MM.1S (cell line): ENCODE data around the gene FABP6.
"Not testable (repeated sequence)": the region's sequence is repeated elsewhere in the genome, so short reads cannot be mapped to it uniquely, and the experiment has no call there.

Experiments
- DNase-seq: peaks from one replicate; pipeline ENCODE4 v3.0.0-alpha.2; 2015
- H2AFZ ChIP-seq: fragments of 300-600 bp; sonication (generic); 2 replicates; pipeline ENCODE4 v1.6.0; 2016; ENCODE audit warnings: antibody characterized with exemption, low read length
- H3F3A ChIP-seq: fragments of 300-600 bp; sonication (generic); 2 replicates; pipeline ENCODE4 v1.6.1; 2016; ENCODE audit warnings: mild to moderate bottlenecking, antibody characterized with exemption, low read length, moderate library complexity, mixed read lengths; ENCODE audit not compliant: insufficient read depth
- H3K27ac ChIP-seq: fragments of 300-600 bp; sonication (generic); 2 replicates; pipeline ENCODE4 v1.5.1; 2016; ENCODE audit warnings: mild to moderate bottlenecking, low read length
- H3K27me3 ChIP-seq: fragments of 300-600 bp; sonication (generic); replicated peaks from 2 replicates; pipeline ENCODE4 v1.6.0; 2016; ENCODE audit warnings: low read length; ENCODE audit not compliant: insufficient read depth
- H3K36me3 ChIP-seq: fragments of 300-600 bp; sonication (generic); replicated peaks from 2 replicates; pipeline ENCODE4 v1.6.1; 2016; ENCODE audit warnings: mild to moderate bottlenecking, low read length, mixed read lengths; ENCODE audit not compliant: insufficient read depth
- H3K4me1 ChIP-seq: fragments of 300-600 bp; sonication (generic); 2 replicates; pipeline ENCODE4 v1.6.1; 2016; ENCODE audit warnings: low read length, mixed read lengths
- H3K4me2 ChIP-seq: fragments of 300-600 bp; sonication (generic); 2 replicates; pipeline ENCODE4 v1.6.0; 2016; ENCODE audit warnings: low read depth, low read length
- H3K4me3 ChIP-seq: fragments of 300-600 bp; sonication (generic); 2 replicates; pipeline ENCODE4 v1.5.1; 2016; ENCODE audit warnings: low read length, mixed read lengths
- H3K79me2 ChIP-seq: fragments of 300-600 bp; sonication (generic); 2 replicates; pipeline ENCODE4 v1.6.1; 2016; ENCODE audit warnings: mixed run types, low read length, mixed read lengths
- H3K9ac ChIP-seq: fragments of 300-600 bp; sonication (generic); 2 replicates; pipeline ENCODE4 v1.6.1; 2016; ENCODE audit warnings: low read length, mixed read lengths
- H3K9me2 ChIP-seq: fragments of 300-600 bp; sonication (generic); replicated peaks from 2 replicates; pipeline ENCODE4 v1.6.1; 2016; ENCODE audit warnings: mild to moderate bottlenecking, low read length, mixed read lengths; ENCODE audit not compliant: insufficient read depth
- H3K9me3 ChIP-seq: fragments of 300-600 bp; sonication (generic); replicated peaks from 2 replicates; pipeline ENCODE4 v1.6.1; 2016; ENCODE audit warnings: mild to moderate bottlenecking, low read length, mixed read lengths; ENCODE audit not compliant: insufficient read depth
- H4K20me1 ChIP-seq: fragments of 300-600 bp; sonication (generic); 2 replicates; pipeline ENCODE4 v1.6.1; 2016; ENCODE audit warnings: mild to moderate bottlenecking, low read length, moderate library complexity, mixed read lengths; ENCODE audit not compliant: insufficient read depth
- EZH2 ChIP-seq: fragments of 300-600 bp; sonication (generic); optimal IDR thresholded peaks from 2 replicates; pipeline ENCODE3; 2017; ENCODE audit warnings: low read depth, mild to moderate bottlenecking, antibody characterized with exemption, low read length, mixed read lengths
- EZH2phosphoT487 ChIP-seq: fragments of 300-600 bp; sonication (generic); IDR thresholded peaks from 2 replicates; pipeline ENCODE4 v1.6.1; 2018; ENCODE audit warnings: antibody characterized with exemption, low read length
- TF ChIP-seq, protein P1 (sequence below): fragments of 300-600 bp; sonication (generic); IDR thresholded peaks from 2 replicates; pipeline ENCODE4 v1.5.1; 2016; ENCODE audit warnings: antibody characterized with exemption, low read length, mixed read lengths

Gene FABP6

DNA sequence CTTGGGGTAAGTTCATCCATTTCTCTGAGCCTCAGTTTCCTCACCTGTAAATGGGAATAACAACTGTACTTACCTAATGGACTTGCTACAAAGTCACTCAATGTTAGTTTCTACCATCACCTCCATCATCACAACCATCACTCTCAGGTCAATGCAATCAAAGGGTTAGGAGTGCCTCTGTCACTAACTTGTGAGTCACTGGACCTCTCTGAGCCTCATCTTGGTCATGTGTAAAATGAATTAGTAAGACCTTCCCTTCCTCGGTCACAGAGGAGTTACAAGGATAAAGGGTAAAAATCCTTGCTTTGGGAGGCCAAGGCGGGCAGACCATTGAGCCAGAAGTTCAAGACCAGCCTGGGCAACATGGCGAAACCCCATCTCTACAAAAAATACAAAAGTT, 12.8 kb downstream of the FABP6 start:
- DNase-seq = no peak
- Histone ChIP-seq H3K4me2 (no peak overlapping the region), H3K9me3 (no peaks in the 10 kb centered on the region), H3K79me2 (no peaks in the 10 kb centered on the region), H3K36me3 (no peaks in the 10 kb centered on the region), H3K27ac (no peak overlapping the region), H4K20me1 (no peaks in the 10 kb centered on the region), H3K4me1 (no peaks in the 10 kb centered on the region), H3F3A (no peaks in the 10 kb centered on the region), H3K9me2 (no peaks in the 10 kb centered on the region), H2AFZ (no peak overlapping the region), H3K4me3 (no peak overlapping the region), H3K9ac (no peak overlapping the region), H3K27me3 (no peaks in the 10 kb centered on the region)
- TF ChIP-seq, protein P1, sequence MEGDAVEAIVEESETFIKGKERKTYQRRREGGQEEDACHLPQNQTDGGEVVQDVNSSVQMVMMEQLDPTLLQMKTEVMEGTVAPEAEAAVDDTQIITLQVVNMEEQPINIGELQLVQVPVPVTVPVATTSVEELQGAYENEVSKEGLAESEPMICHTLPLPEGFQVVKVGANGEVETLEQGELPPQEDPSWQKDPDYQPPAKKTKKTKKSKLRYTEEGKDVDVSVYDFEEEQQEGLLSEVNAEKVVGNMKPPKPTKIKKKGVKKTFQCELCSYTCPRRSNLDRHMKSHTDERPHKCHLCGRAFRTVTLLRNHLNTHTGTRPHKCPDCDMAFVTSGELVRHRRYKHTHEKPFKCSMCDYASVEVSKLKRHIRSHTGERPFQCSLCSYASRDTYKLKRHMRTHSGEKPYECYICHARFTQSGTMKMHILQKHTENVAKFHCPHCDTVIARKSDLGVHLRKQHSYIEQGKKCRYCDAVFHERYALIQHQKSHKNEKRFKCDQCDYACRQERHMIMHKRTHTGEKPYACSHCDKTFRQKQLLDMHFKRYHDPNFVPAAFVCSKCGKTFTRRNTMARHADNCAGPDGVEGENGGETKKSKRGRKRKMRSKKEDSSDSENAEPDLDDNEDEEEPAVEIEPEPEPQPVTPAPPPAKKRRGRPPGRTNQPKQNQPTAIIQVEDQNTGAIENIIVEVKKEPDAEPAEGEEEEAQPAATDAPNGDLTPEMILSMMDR = no peak
- no peak for TF ChIP-seq EZH2
- no peak for TF ChIP-seq EZH2phosphoT487

DNA sequence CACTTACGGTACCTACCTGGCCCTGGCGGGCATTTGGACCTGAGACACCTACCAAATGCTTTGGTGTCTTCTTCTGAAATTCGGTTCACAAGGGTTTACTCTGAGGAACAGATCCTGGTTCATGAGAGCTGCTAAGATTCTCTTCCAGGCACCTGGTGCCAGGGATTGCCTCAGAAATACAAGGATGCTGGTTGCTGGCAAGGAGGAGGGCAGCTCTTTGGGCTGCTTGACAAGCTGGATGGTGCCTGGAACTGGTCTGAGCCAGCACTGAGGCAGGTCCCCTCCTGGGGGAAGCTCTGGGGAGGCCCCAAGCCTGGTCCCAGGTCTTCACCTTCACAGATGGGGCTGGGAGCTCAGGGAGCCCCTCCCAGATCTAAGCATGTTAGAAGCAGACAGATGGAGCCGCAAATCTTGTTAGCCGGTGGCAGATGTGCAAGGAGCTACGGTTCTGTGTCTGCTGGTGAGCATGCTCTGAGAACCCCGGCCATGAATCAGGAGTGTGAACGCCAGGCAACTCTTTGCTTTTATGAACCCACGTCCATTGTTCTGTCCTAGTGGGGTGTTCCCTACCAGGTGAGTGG, 16.3 kb downstream of the FABP6 start:
- no peaks in the 10 kb centered on the region for H3F3A ChIP-seq
- H3K9me3 ChIP-seq = no peaks in the 10 kb centered on the region
- no peak for DNase-seq
- H3K4me3 ChIP-seq = no peak overlapping the region
- no peaks in the 10 kb centered on the region for H3K36me3 ChIP-seq
- H3K9ac ChIP-seq = no peak overlapping the region
- H4K20me1 ChIP-seq = no peaks in the 10 kb centered on the region
- H3K79me2 ChIP-seq = no peaks in the 10 kb centered on the region
- no peaks in the 10 kb centered on the region for H3K4me1 ChIP-seq
- no peak overlapping the region for H3K27ac ChIP-seq
- no peak for TF ChIP-seq EZH2
- TF ChIP-seq EZH2phosphoT487 = no peak
- TF ChIP-seq, protein P1 = no peak
- H3K27me3 ChIP-seq = no peaks in the 10 kb centered on the region
- H3K4me2 ChIP-seq = no peak overlapping the region
- H3K9me2 ChIP-seq = no peaks in the 10 kb centered on the region
- H2AFZ ChIP-seq = no peak overlapping the region

DNA sequence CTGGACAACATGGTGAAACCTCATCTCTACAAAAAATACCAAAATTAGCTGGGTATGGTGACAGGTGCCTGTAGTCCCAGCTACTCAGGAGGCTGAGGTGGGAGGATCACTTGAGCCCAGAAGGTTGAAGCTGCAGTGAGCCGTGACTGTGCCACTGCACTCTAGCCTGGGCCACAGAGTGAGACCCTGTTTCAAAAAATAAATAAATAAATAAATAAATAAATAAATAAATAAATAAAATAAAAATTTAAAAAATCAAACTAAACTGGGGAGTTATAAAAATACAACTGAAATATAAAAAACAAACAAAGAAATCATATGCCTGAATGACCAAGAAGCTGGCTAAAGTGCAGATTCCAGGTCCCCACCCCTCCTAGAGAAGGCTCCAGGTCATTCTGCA, 20.3 kb downstream of the FABP6 start:
- not testable (repeated sequence) for H3K4me3 ChIP-seq

DNA sequence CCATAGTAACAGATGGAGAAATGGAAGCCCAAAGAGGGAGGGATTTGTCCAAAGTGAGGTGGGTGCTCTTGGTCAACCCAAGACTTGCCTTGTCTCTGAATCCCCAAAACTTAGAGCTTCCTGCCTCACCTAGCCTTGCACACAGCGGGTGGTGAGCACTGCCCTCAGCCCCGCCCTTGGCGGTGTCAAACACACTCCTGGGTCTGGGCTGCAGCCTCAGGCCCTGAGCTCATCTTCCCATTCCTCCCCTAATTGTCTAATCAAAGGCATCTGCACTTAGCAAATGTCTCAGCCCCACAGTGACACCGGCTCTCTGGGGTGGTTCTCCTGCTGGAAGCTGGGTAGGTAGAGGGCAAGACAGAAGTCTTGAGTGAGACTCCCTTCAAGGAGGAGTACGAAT, 20.9 kb downstream of the FABP6 start:
- Histone ChIP-seq H3K9me3 (no peaks in the 10 kb centered on the region), H3K9me2 (no peaks in the 10 kb centered on the region), H3K27me3 (no peaks in the 10 kb centered on the region), H3K9ac (no peak overlapping the region), H2AFZ (no peak overlapping the region), H3K27ac (no peak overlapping the region), H3F3A (no peaks in the 10 kb centered on the region), H3K4me3 (no peak overlapping the region), H3K4me1 (no peaks in the 10 kb centered on the region), H4K20me1 (no peaks in the 10 kb centered on the region), H3K79me2 (no peaks in the 10 kb centered on the region), H3K36me3 (no peaks in the 10 kb centered on the region), H3K4me2 (no peak overlapping the region)
- DNase-seq = no peak
- TF ChIP-seq, protein P1 = no peak
- TF ChIP-seq EZH2phosphoT487 (no peak), EZH2 (no peak)

More for the DNA sequence above, 20.3 kb downstream of the FABP6 start:
- not testable (repeated sequence) for H3K79me2 ChIP-seq, H3K9me2 ChIP-seq, DNase-seq, H3K27me3 ChIP-seq, H3K4me1 ChIP-seq, H3K9me3 ChIP-seq, H4K20me1 ChIP-seq, H3K4me2 ChIP-seq, H3K9ac ChIP-seq, H3K27ac ChIP-seq, H3K36me3 ChIP-seq, H2AFZ ChIP-seq, H3F3A ChIP-seq
